Stimulated activated naive CD4-positive, alpha-beta T cell (primary cell): ENCODE results near the gene SNIP1.
"Not testable (repeated sequence)": the region's sequence is repeated elsewhere in the genome, so short reads cannot be mapped to it uniquely, and the experiment has no call there.

Source experiments
- DNase-seq, 6 experiments: peaks; one replicate each; lab custom pipeline; 2025; lab: John Stamatoyannopoulos, UW

SNIP1 gene

GRCh38 chr1:37553927-37554808 is at the start of gene SNIP1:
Gene SNIP1 (minus strand): TSS chr1:37554293. CDS start chr1:37554229, 64 bp downstream.
- peak; percentile 81 to 93 (median 90) for DNase-seq

- peak; percentile 2 to 47 (median 25) for DNase-seq
These were observed 48.9 kb upstream of the SNIP1 start for GRCh38 chr1:37602750-37603694.

- DNase-seq = no peak
These were observed 47.3 kb upstream of the SNIP1 start for GRCh38 chr1:37601441-37601840.

GRCh38 chr1:37599940-37600339 is 45.8 kb upstream of the SNIP1 start:
- DNase-seq = no peak

- DNase-seq = no peak
These were observed 42.1 kb upstream of the SNIP1 start for GRCh38 chr1:37596182-37596667.

- peak; percentile 89 to 95 (median 92) for DNase-seq
These were observed 41.5 kb upstream of the SNIP1 start, which contains the start of gene GNL2 for GRCh38 chr1:37595440-37596181. Gene GNL2 (minus strand): TSS chr1:37595937. CDS start chr1:37595822, 115 bp downstream.

GRCh38 chr1:37593726-37594125 is 39.6 kb upstream of the SNIP1 start:
- no peak for DNase-seq

GRCh38 chr1:37588939-37589338 is 34.8 kb upstream of the SNIP1 start:
- no peak for DNase-seq

GRCh38 chr1:37584544-37584943 is 30.5 kb upstream of the SNIP1 start:
- DNase-seq = not testable (repeated sequence)

- no peak for DNase-seq
These were observed 21.6 kb upstream of the SNIP1 start for GRCh38 chr1:37575692-37576091.

- DNase-seq = no peak
These were observed 20.9 kb upstream of the SNIP1 start for GRCh38 chr1:37574834-37575480.

GRCh38 chr1:37570528-37571334 is 16.6 kb upstream of the SNIP1 start:
- no peak for DNase-seq

- DNase-seq = no peak
These were observed 12.9 kb upstream of the SNIP1 start for GRCh38 chr1:37567023-37567422.

GRCh38 chr1:37564892-37565291 is 10.8 kb upstream of the SNIP1 start:
- no peak for DNase-seq

GRCh38 chr1:37562984-37563383 is 8.9 kb upstream of the SNIP1 start:
- no peak for DNase-seq

- DNase-seq = peak in 4 of 6 experiments; percentile 3 to 13 (median 12)
These were observed 7.3 kb upstream of the SNIP1 start for GRCh38 chr1:37561133-37562132.

- DNase-seq = no peak
These were observed 6.5 kb upstream of the SNIP1 start for GRCh38 chr1:37560401-37561132.

GRCh38 chr1:37559957-37560379 is 5.9 kb upstream of the SNIP1 start:
- DNase-seq = not testable (repeated sequence)
